Activated T-cell treated with anti-CD3 and anti-CD28 coated beads for 24 hours (primary cell): ENCODE data around the gene RAD51D.
A peak's percentile ranks its signal among the peaks of the same experiment; 100 is the strongest.
"Not testable (repeated sequence)": the region's sequence is repeated elsewhere in the genome, so short reads cannot be mapped to it uniquely, and the experiment has no call there.

Experiments
- DNase-seq: peaks from one replicate; pipeline ENCODE4 v3.0.0-alpha.2; 2020; ENCODE audit warnings: low read depth

Gene RAD51D

GRCh38 chr17:35141681-35142466 lies 22.2 kb upstream of the RAD51D start, which contains the start of gene NLE1:
TSS of gene NLE1 (minus strand) at chr17:35142303. CDS start at chr17:35142275, 28 bp downstream.
- peak; percentile 88 for DNase-seq

GRCh38 chr17:35138218-35138617 lies 18.6 kb upstream of the RAD51D start:
- no peak for DNase-seq

GRCh38 chr17:35135322-35135721 lies 15.7 kb upstream of the RAD51D start:
- DNase-seq, result no peak

- DNase-seq, result no peak
These were observed 13.3 kb upstream of the RAD51D start for GRCh38 chr17:35132816-35133550.

- no peak for DNase-seq
These were observed 12.4 kb upstream of the RAD51D start for GRCh38 chr17:35132099-35132498.

- no peak for DNase-seq
These were observed 10.7 kb upstream of the RAD51D start for GRCh38 chr17:35130392-35130791.

GRCh38 chr17:35129973-35130351 lies 10.3 kb upstream of the RAD51D start:
- DNase-seq, result no peak

- DNase-seq, result no peak
These were observed 9.7 kb upstream of the RAD51D start for GRCh38 chr17:35129154-35129972.

- DNase-seq, result no peak
These were observed 8.3 kb upstream of the RAD51D start for GRCh38 chr17:35127751-35128514.

GRCh38 chr17:35121315-35121714 lies 1.7 kb upstream of the RAD51D start, which contains the start of gene FNDC8:
TSS of gene FNDC8 (plus strand) at chr17:35121615. CDS start at chr17:35121694, 79 bp downstream.
- DNase-seq, result no peak

GRCh38 chr17:35117984-35118383 lies 1.7 kb downstream of the RAD51D start:
- DNase-seq, result no peak

- DNase-seq, result no peak
These were observed 2.8 kb downstream of the RAD51D start for GRCh38 chr17:35116845-35117244.

GRCh38 chr17:35110791-35111190 lies 8.9 kb downstream of the RAD51D start:
- DNase-seq, result not testable (repeated sequence)

GRCh38 chr17:35104844-35105450 lies 14.7 kb downstream of the RAD51D start:
- DNase-seq, result no peak

- DNase-seq, result no peak
These were observed 16.4 kb downstream of the RAD51D start for GRCh38 chr17:35103271-35103670.

- no peak for DNase-seq
These were observed 17.9 kb downstream of the RAD51D start for GRCh38 chr17:35101725-35102124.

- no peak for DNase-seq
These were observed 18.6 kb downstream of the RAD51D start for GRCh38 chr17:35101036-35101435.

- DNase-seq, result no peak
These were observed 19.8 kb downstream of the RAD51D start for GRCh38 chr17:35099908-35100307.

GRCh38 chr17:35097776-35098175 lies 21.9 kb downstream of the RAD51D start:
- DNase-seq, result no peak

- DNase-seq, result no peak
These were observed 23.9 kb downstream of the RAD51D start for GRCh38 chr17:35095741-35096140.

- no peak for DNase-seq
These were observed 24.8 kb downstream of the RAD51D start for GRCh38 chr17:35094902-35095301.
